Endothelial cell of umbilical vein (primary cell): Measurements from ENCODE around the gene CCDC91. TPM values are rescaled to one million over a fixed set of nuclear protein-coding genes. Genes with fewer than 3 reads are reported as not detected.

Experiments
- BruUV-seq: library from RNA; stranded (reverse); fragments of 400-500 nt; replicated peaks from 2 replicates; lab custom pipeline; 2021; lab: Mats Ljungman, UMichigan
- CTCF ChIA-PET: fragments of 300-600, 350-600 bp; sonication (Branson Sonifier 250); formaldehyde crosslinking; loops from one replicate; lab custom pipeline; 2021; ENCODE audit warnings: antibody characterized with exemption, inconsistent platforms; lab: Charles Lee
- POLR2A ChIA-PET: fragments of 300-600, 350-600 bp; sonication (Branson Sonifier 250); formaldehyde crosslinking; loops from one replicate; lab custom pipeline; 2021; ENCODE audit warnings: antibody characterized with exemption, inconsistent platforms; lab: Charles Lee
- DNase-seq: peaks from one replicate; pipeline ENCODE4 v3.0.0-alpha.2; 2011; ENCODE audit warnings: low read depth, low spot score
- FAIRE-seq: peaks from 2 replicates; lab custom pipeline; 2011; peaks lifted over from hg19 to GRCh38; lab: Jason Lieb, UNC
- H2AFZ ChIP-seq: 2 replicates; pipeline ENCODE4 v1.6.0; 2012; ENCODE audit warnings: low read depth, low read length, control low read depth, inconsistent platforms
- H3K27ac ChIP-seq: 2 replicates; pipeline ENCODE4 v1.5.1; 2011; ENCODE audit warnings: low read depth, mild to moderate bottlenecking, control low read depth, low read length, moderate library complexity; ENCODE audit not compliant: insufficient read depth
- H3K27me3 ChIP-seq, 2 experiments: 2 replicates each; pipeline versions ENCODE4 v1.6.0 to v1.6.1; 2011; ENCODE audit warnings: low read length in 2 of 2, mixed read lengths in 1 of 2; ENCODE audit not compliant: control insufficient read depth in 2 of 2, insufficient read depth in 2 of 2
- H3K36me3 ChIP-seq, 2 experiments: 2 replicates in 1 of 2; 3 replicates in 1 of 2; pipeline ENCODE4 v1.5.1; 2011; ENCODE audit warnings: low read length in 2 of 2, mild to moderate bottlenecking in 1 of 2, moderate library complexity in 1 of 2; ENCODE audit not compliant: control insufficient read depth in 2 of 2, insufficient read depth in 2 of 2; ENCODE audit errors: extremely low read depth in 1 of 2
- H3K4me1 ChIP-seq: 3 replicates; pipeline ENCODE4 v1.5.1; 2011; ENCODE audit warnings: mild to moderate bottlenecking, low read length; ENCODE audit not compliant: control insufficient read depth, insufficient read depth; ENCODE audit errors: extremely low read depth
- H3K4me2 ChIP-seq: 2 replicates; pipeline ENCODE4 v1.6.1; 2011; ENCODE audit warnings: low read length, control low read depth, mixed read lengths; ENCODE audit not compliant: insufficient read depth
- H3K4me3 ChIP-seq, 3 experiments: fragments of 200-600 bp in 1 of 3; sonication (generic), shearing (Covaris generic) in 1 of 3; replicated peaks in 1 of 3; 2 replicates each; pipeline ENCODE4 v1.5.1; 2011 to 2016; ENCODE audit warnings: control low read depth in 3 of 3, low read length in 3 of 3, mild to moderate bottlenecking in 2 of 3, inconsistent platforms in 1 of 3, low read depth in 1 of 3, moderate library complexity in 1 of 3; ENCODE audit not compliant: insufficient read depth in 1 of 3
- H3K79me2 ChIP-seq: 2 replicates; pipeline ENCODE4 v1.6.0; 2012; ENCODE audit warnings: low read length, inconsistent platforms; ENCODE audit not compliant: control insufficient read depth, insufficient read depth
- H3K9ac ChIP-seq: replicated peaks from 2 replicates; pipeline ENCODE3; 2011; ENCODE audit warnings: low read length, control low read depth; ENCODE audit not compliant: insufficient read depth; ENCODE audit errors: extremely low read depth
- H3K9me1 ChIP-seq: replicated peaks from 3 replicates; pipeline ENCODE4 v1.6.0; 2011; ENCODE audit warnings: mild to moderate bottlenecking, low read length; ENCODE audit not compliant: control insufficient read depth, insufficient read depth; ENCODE audit errors: extremely low read depth
- H3K9me3 ChIP-seq: replicated peaks from 2 replicates; pipeline ENCODE4 v1.5.1; 2012; ENCODE audit warnings: low read length, inconsistent platforms; ENCODE audit not compliant: control insufficient read depth, insufficient read depth
- H4K20me1 ChIP-seq: replicated peaks from 2 replicates; pipeline ENCODE3; 2011; ENCODE audit warnings: mild to moderate bottlenecking, low read length; ENCODE audit not compliant: control insufficient read depth, insufficient read depth; ENCODE audit errors: extremely low read depth
- CTCF ChIP-seq, 2 donors: IDR thresholded peaks; 1 replicate in 1 of 2; 2 replicates in 1 of 2; pipeline ENCODE4 v1.5.1; 2011; ENCODE audit warnings: low read length in 2 of 2, mild to moderate bottlenecking in 2 of 2, moderate library complexity in 2 of 2, control low read depth in 1 of 2, inconsistent platforms in 1 of 2, low read depth in 1 of 2; ENCODE audit not compliant: insufficient read depth in 1 of 2; ENCODE audit errors: extremely low read depth in 1 of 2
- EZH2 ChIP-seq: IDR thresholded peaks from 2 replicates; pipeline ENCODE4 v1.6.1; 2012; ENCODE audit warnings: borderline replicate concordance, low read depth, mild to moderate bottlenecking, moderate library complexity, low read length, inconsistent platforms; ENCODE audit not compliant: severe bottlenecking
- FOS ChIP-seq: IDR thresholded peaks from 2 replicates; pipeline ENCODE4 v1.6.1; 2011; ENCODE audit warnings: mild to moderate bottlenecking, low read length, moderate library complexity, borderline replicate concordance; ENCODE audit not compliant: insufficient read depth
- GATA2 ChIP-seq: IDR thresholded peaks from 2 replicates; pipeline ENCODE4 v1.7.0; 2011; ENCODE audit warnings: low read depth, mild to moderate bottlenecking, moderate library complexity, mixed read lengths, low read length; ENCODE audit not compliant: insufficient read length, insufficient read depth
- JUN ChIP-seq: IDR thresholded peaks from 2 replicates; pipeline ENCODE4 v1.6.1; 2011; ENCODE audit warnings: borderline replicate concordance, low read depth; ENCODE audit not compliant: insufficient read length, insufficient read depth
- MAX ChIP-seq: IDR thresholded peaks from 2 replicates; pipeline ENCODE4 v1.6.1; 2011; ENCODE audit not compliant: insufficient read depth, insufficient read length
- MYC ChIP-seq: IDR thresholded peaks from one replicate; pipeline ENCODE4 v1.6.1; 2011; ENCODE audit warnings: mild to moderate bottlenecking, low read depth, low read length
- POLR2A ChIP-seq: IDR thresholded peaks from 2 replicates; pipeline ENCODE4 v1.6.1; 2012; ENCODE audit warnings: low read depth, mild to moderate bottlenecking, control low read depth, low read length
- POLR2AphosphoS5 ChIP-seq: IDR thresholded peaks from 2 replicates; pipeline ENCODE4 v1.6.1; 2012; ENCODE audit warnings: low read depth, mild to moderate bottlenecking, control low read depth, low read length, moderate library complexity; ENCODE audit not compliant: insufficient read depth
- dilution Hi-C: fragments of 300-500 bp; cut with MboI; formaldehyde crosslinking; loops from one replicate; pipeline ENCODE4 v1.15.0; 2019; ENCODE audit warnings: low sequenced_read_pairs; ENCODE audit not compliant: extremely low pct_ligation_motif_present
- intact Hi-C: fragments of 100-400 bp; cut with micrococcal nuclease; formaldehyde crosslinking; loops from one replicate; pipeline ENCODE4 v1.10.0; 2022
- polyA plus RNA-seq, 4 experiments: library from polyadenylated mRNA; depleted of rRNA in 3 of 4; stranded (reverse) in 3 of 4; unstranded in 1 of 4; fragments of >200 nt; gene quantifications; 2 replicates each; pipeline versions ENCODE4 v1.2.1 to v1.2.3, GENCODE V29; 2011 to 2012; ENCODE audit warnings: missing spikeins in 1 of 4
- total RNA-seq: library from RNA; stranded (reverse); gene quantifications from 2 replicates; pipeline ENCODE4 v1.2.3, GENCODE V29; 2021

Gene CCDC91
- total and polyA plus RNA-seq, 2 donors (not counting 3 experiments of a cell fraction or from before 2014, with no cell fraction given): 3.8 to 10.5 TPM

- dilution Hi-C loops (no loop called here), intact Hi-C loops (no loop called here)
- H3K27me3 ChIP-seq: no peaks in the 10 kb centered on the region
- no peaks in the 10 kb centered on the region for H3K9me1 ChIP-seq
- TF ChIP-seq JUN: no peak
- TF ChIP-seq POLR2A: no peak
- TF ChIP-seq FOS: no peak
- no peak for TF ChIP-seq CTCF (IDR thresholded peaks at IDR 0.05; ENCODE audit: extremely low read depth in 1 of 2, insufficient read depth in 1 of 2, low read depth in 1 of 2, low read length in 2 of 2)
- no peak for TF ChIP-seq POLR2AphosphoS5
- no peak for TF ChIP-seq GATA2
- no peak for TF ChIP-seq MAX
- no peak for TF ChIP-seq MYC
- no peak for TF ChIP-seq EZH2
- FAIRE-seq (no peak), DNase-seq (no peak)
- H3K36me3 ChIP-seq: no peaks in the 10 kb centered on the region
- no peak overlapping the region for H2AFZ ChIP-seq
- H3K4me3 ChIP-seq: no peak overlapping the region
- peaks cover 10% of the 10 kb centered on the region for H3K4me1 ChIP-seq
- no peaks in the 10 kb centered on the region for H4K20me1 ChIP-seq
- H3K9ac ChIP-seq: no peak overlapping the region
- POLR2A ChIA-PET: no interaction called here
- no peak overlapping the region for H3K4me2 ChIP-seq
- BruUV-seq: no TSS peak
- no peaks in the 10 kb centered on the region for H3K9me3 ChIP-seq
- CTCF ChIA-PET: interaction anchor here (1.4 kb wide), 1 partner anchor 13 kb away, joined by 4 read pairs; no protein-coding TSS in a partner anchor
- no peaks in the 10 kb centered on the region for H3K79me2 ChIP-seq
- H3K27ac ChIP-seq: no peak overlapping the region
These were observed 3.8 kb upstream of the CCDC91 start for GRCh38 chr12:28186500-28186899.
